ENCODE results near the gene GRM5.
"Not testable (repeated sequence)": the region's sequence is repeated elsewhere in the genome, so short reads cannot be mapped to it uniquely, and the experiment has no call there.

GRM5 gene

DNA sequence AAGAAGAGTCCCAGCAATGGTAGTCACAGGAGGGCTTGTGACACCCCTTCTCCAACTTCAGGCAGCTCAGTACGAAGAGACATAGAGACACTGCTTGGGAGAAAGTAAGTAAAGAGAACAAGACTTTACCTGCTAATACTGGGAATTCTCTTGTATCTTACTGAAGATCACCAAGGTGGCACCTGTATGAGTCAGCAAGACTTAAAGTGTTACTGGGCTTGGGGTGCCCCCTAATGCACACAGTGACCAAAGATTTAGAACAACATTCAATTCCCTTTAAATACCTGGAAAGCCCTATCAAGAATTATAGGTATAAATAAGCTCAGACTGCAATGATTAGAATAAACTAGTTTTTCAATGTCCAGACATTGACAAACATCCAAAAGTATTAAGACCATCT, 148.7 kb downstream of the GRM5 start:
- H3K4me3 Mint-ChIP-seq; H3K27ac Mint-ChIP-seq; H3K4me1 Mint-ChIP-seq (ENCODE audit: low read depth); H3K36me3 Mint-ChIP-seq (ENCODE audit: low read depth); intact Hi-C loops (cut with micrococcal nuclease); H3K27me3 Mint-ChIP-seq: not testable (repeated sequence)
- peaks cover 14% of the 10 kb centered on the region for H3K9me3 Mint-ChIP-seq

DNA sequence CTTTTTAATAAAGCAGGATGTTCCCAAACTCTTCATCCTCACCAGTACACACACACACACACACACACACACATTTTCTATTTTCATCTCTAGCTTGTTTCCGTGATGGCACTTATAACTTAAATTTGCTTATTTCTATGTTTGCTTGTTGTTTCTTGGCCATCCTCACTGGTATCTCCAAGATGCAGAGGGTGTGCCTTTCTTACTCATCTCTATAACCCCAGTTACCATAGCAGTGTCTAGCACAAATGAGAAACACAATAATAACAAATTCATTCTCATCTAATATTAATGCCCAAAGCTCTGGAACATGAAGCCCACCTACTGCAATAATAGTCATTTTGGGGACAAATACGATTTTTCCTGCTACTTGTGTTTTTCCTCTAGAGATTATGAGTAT, 156.3 kb downstream of the GRM5 start:
- Mint-ChIP-seq H3K27me3 (no peaks in the 10 kb centered on the region), H3K4me1 (ENCODE audit: low read depth) (no peaks in the 10 kb centered on the region), H3K4me3 (no peak overlapping the region), H3K36me3 (ENCODE audit: low read depth) (no peaks in the 10 kb centered on the region), H3K27ac (no peak overlapping the region), H3K9me3 (peaks cover 23% of the 10 kb centered on the region)
- intact Hi-C loops (cut with micrococcal nuclease), result no loop called here

DNA sequence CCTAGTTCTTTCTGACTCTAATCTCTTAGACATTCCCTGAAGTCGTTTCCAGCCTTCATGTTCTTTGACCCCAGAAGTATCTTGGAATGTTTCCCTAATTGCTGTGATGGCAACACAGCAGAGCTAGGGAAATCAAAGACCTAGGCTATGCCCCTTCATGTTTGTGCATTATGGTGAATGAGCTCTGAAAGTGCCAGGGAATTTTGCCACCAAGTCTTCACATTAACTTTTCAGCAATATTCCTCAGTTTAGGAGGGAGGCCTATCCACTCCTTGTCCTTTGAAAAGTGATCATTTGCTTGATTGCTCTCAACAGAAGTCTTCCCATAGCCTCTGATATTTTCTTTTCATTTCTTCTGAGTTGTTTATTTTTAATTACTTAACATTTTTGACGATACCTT, 164.3 kb downstream of the GRM5 start:
- H3K4me1 Mint-ChIP-seq (ENCODE audit: low read depth); intact Hi-C loops (cut with micrococcal nuclease); H3K27me3 Mint-ChIP-seq; H3K4me3 Mint-ChIP-seq; H3K36me3 Mint-ChIP-seq (ENCODE audit: low read depth); H3K9me3 Mint-ChIP-seq; H3K27ac Mint-ChIP-seq: not testable (repeated sequence)

- intact Hi-C loops (cut with micrococcal nuclease); H3K4me3 Mint-ChIP-seq; H3K36me3 Mint-ChIP-seq (ENCODE audit: low read depth); H3K4me1 Mint-ChIP-seq (ENCODE audit: low read depth); H3K27me3 Mint-ChIP-seq; H3K27ac Mint-ChIP-seq: not testable (repeated sequence)
- peaks cover 43% of the 10 kb centered on the region for H3K9me3 Mint-ChIP-seq
These were observed 176.9 kb downstream of the GRM5 start for GRCh38 chr11:88888855-88889254.

- intact Hi-C loops (cut with micrococcal nuclease), result no loop called here
- H3K27ac Mint-ChIP-seq, result no peak overlapping the region
- H3K36me3 Mint-ChIP-seq (ENCODE audit: low read depth), result no peaks in the 10 kb centered on the region
- H3K4me3 Mint-ChIP-seq, result no peak overlapping the region
- H3K4me1 Mint-ChIP-seq (ENCODE audit: low read depth), result no peaks in the 10 kb centered on the region
- peaks cover 45% of the 10 kb centered on the region for H3K9me3 Mint-ChIP-seq
- no peaks in the 10 kb centered on the region for H3K27me3 Mint-ChIP-seq
These were observed 179.0 kb downstream of the GRM5 start for GRCh38 chr11:88886796-88887195.

GRCh38 chr11:88882800-88883199, 183.0 kb downstream of the GRM5 start:
- H3K4me3 Mint-ChIP-seq; H3K36me3 Mint-ChIP-seq (ENCODE audit: low read depth); intact Hi-C loops (cut with micrococcal nuclease); H3K27me3 Mint-ChIP-seq; H3K27ac Mint-ChIP-seq; H3K4me1 Mint-ChIP-seq (ENCODE audit: low read depth): not testable (repeated sequence)
- peaks cover 44% of the 10 kb centered on the region for H3K9me3 Mint-ChIP-seq

DNA sequence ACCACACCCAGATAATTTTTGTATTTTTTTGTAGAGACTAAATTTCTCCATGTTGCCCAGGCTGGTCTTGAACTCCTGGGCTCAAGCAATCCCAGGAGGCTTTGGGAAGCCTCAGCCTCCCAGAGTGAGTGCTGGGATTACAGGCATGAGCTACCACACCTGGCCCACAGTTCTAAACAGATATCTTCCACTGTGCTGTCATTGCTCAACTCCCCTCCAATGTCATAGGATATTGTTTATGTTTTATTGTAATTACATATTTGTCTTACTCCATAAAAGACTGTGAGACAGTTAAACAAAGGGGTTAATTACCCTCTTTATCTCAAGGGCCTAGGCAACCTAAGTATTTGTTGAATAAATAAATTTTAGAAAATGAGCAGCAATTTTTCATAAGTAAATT, 204.2 kb downstream of the GRM5 start:
- Mint-ChIP-seq H3K4me1 (ENCODE audit: low read depth) (no peaks in the 10 kb centered on the region), H3K9me3 (peaks cover 20% of the 10 kb centered on the region), H3K36me3 (ENCODE audit: low read depth) (no peaks in the 10 kb centered on the region), H3K27ac (no peak overlapping the region), H3K27me3 (no peaks in the 10 kb centered on the region), H3K4me3 (no peak overlapping the region)
- intact Hi-C loops (cut with micrococcal nuclease), result no loop called here

DNA sequence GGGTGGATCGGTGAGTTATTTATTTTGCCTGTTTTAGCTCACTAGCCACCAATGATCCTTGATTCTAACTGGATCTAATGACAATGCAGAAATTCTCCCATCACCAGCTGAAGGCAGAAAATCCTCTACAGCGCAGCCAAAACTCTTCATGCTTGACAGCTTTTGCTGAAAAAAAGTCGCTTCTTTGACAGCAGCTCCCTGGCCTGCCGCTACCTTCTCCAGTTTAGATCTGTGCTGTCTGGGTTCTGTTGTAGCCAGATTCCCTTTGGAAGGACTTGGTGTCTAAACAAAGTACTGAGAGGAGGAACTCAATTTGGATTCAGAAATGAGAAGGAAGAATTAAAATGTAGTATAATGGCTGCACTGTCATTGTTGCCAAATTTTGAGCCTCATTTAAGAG, 205.4 kb downstream of the GRM5 start:
- intact Hi-C loops (cut with micrococcal nuclease); H3K4me3 Mint-ChIP-seq; H3K27me3 Mint-ChIP-seq; H3K4me1 Mint-ChIP-seq (ENCODE audit: low read depth); H3K27ac Mint-ChIP-seq; H3K36me3 Mint-ChIP-seq (ENCODE audit: low read depth): not testable (repeated sequence)
- peaks cover 13% of the 10 kb centered on the region for H3K9me3 Mint-ChIP-seq

- H3K27me3 Mint-ChIP-seq; H3K9me3 Mint-ChIP-seq; H3K4me3 Mint-ChIP-seq; H3K27ac Mint-ChIP-seq; H3K36me3 Mint-ChIP-seq (ENCODE audit: low read depth); H3K4me1 Mint-ChIP-seq (ENCODE audit: low read depth); intact Hi-C loops (cut with micrococcal nuclease): not testable (repeated sequence)
These were observed 211.8 kb downstream of the GRM5 start for GRCh38 chr11:88853963-88854362.

- intact Hi-C loops (cut with micrococcal nuclease); H3K36me3 Mint-ChIP-seq (ENCODE audit: low read depth); H3K4me1 Mint-ChIP-seq (ENCODE audit: low read depth); H3K9me3 Mint-ChIP-seq; H3K27me3 Mint-ChIP-seq; H3K27ac Mint-ChIP-seq; H3K4me3 Mint-ChIP-seq: not testable (repeated sequence)
These were observed 214.2 kb downstream of the GRM5 start for GRCh38 chr11:88851547-88851946.

- H3K4me1 Mint-ChIP-seq (ENCODE audit: low read depth); H3K27ac Mint-ChIP-seq; H3K36me3 Mint-ChIP-seq (ENCODE audit: low read depth); H3K27me3 Mint-ChIP-seq; H3K4me3 Mint-ChIP-seq; intact Hi-C loops (cut with micrococcal nuclease); H3K9me3 Mint-ChIP-seq: not testable (repeated sequence)
These were observed 216.0 kb downstream of the GRM5 start for GRCh38 chr11:88849773-88850172.

DNA sequence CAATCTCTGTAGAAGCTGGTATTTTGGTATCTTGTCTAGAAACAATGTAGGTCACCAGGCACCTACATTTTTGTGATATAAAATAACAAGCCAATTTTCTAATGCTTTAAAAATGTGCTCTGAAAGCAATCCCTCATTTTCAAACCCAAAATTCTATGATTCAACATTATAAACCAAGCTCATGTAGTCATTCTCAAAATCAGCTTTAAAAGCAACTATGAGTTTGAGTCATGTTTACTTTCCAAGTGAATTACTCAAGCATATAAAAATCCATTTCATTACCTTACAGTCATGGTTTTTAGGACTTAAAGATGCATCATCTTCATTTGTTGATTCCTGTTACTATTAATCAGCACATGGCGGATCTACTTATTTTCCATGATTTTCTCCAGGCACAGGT, 216.4 kb downstream of the GRM5 start:
- Mint-ChIP-seq H3K4me3 (no peak overlapping the region), H3K27ac (no peak overlapping the region), H3K36me3 (ENCODE audit: low read depth) (no peaks in the 10 kb centered on the region), H3K4me1 (ENCODE audit: low read depth) (no peaks in the 10 kb centered on the region), H3K9me3 (no peaks in the 10 kb centered on the region), H3K27me3 (no peaks in the 10 kb centered on the region)
- intact Hi-C loops (cut with micrococcal nuclease), result no loop called here

DNA sequence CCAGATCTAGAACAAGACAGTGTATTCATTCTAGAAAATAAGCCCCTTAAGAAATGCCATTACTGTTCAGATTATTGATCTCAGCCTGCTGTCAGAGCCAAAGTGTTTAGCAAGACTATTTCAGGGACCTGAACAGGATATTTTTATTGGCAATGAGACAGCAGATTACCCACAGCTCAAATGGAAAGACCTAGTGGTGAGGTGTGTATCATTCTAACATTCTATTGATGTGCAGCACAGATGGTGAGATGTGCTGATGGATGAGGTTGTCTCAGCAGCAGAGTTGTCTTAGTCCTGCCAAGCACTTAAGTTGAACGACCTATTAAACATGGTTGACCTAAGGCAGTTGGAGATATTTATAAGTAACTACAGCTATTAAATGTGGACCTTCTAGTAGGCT, 219.5 kb downstream of the GRM5 start:
- H3K4me3 Mint-ChIP-seq, H3K27me3 Mint-ChIP-seq: not testable (repeated sequence)

DNA sequence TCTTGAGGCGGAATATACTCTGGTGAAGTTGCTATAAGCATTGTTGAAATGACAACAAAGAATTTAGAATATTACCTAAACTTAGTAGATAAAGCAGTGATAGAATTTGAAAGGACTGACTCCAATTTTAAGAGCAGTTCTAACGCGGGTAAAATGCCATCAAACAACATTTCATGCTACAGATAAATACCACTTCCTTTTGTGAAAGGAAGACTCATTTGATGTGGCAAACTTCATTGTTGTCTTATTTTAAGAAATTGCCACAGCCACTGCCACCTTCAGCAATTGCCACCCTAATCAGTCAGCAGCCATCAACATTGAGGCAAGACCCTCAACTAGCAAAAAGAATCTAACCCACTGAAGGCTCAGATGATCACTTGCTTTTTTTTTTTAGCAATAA, 220.8 kb downstream of the GRM5 start:
- H3K36me3 Mint-ChIP-seq (ENCODE audit: low read depth); H3K4me3 Mint-ChIP-seq; H3K9me3 Mint-ChIP-seq; H3K4me1 Mint-ChIP-seq (ENCODE audit: low read depth); H3K27me3 Mint-ChIP-seq; H3K27ac Mint-ChIP-seq; intact Hi-C loops (cut with micrococcal nuclease): not testable (repeated sequence)

More for the DNA sequence above, 219.5 kb downstream of the GRM5 start:
- H3K36me3 Mint-ChIP-seq (ENCODE audit: low read depth); H3K4me1 Mint-ChIP-seq (ENCODE audit: low read depth); H3K9me3 Mint-ChIP-seq; H3K27ac Mint-ChIP-seq; intact Hi-C loops (cut with micrococcal nuclease): not testable (repeated sequence)

GRCh38 chr11:88843766-88844426, 221.9 kb downstream of the GRM5 start:
- H3K9me3 Mint-ChIP-seq; H3K4me1 Mint-ChIP-seq (ENCODE audit: low read depth); H3K36me3 Mint-ChIP-seq (ENCODE audit: low read depth); H3K27ac Mint-ChIP-seq; intact Hi-C loops (cut with micrococcal nuclease); H3K4me3 Mint-ChIP-seq; H3K27me3 Mint-ChIP-seq: not testable (repeated sequence)
